Gastroesophageal sphincter (tissue), 4 donors: Measurements from ENCODE around the gene SETD5. TPM values are rescaled to one million over a fixed set of nuclear protein-coding genes. Genes with fewer than 3 reads are reported as not detected.

Experiments
- ATAC-seq: fragments of 150-250 bp; one replicate; pipeline ENCODE4 v1.9.1; 2016; ENCODE audit warnings: mild to moderate bottlenecking, moderate library complexity
- H3K27ac ChIP-seq, 4 donors: fragments of 200-600 bp; sonication (generic) in 3 of 4; 1 replicate in 3 of 4; 2 replicates in 1 of 4; pipeline ENCODE4 v1.5.1; 2016 to 2019
- H3K27me3 ChIP-seq: fragments of 200-600 bp; sonication (generic); one replicate; pipeline ENCODE4 v1.5.1; 2019
- H3K36me3 ChIP-seq, 2 donors: fragments of 200-600 bp; sonication (generic); one replicate each; pipeline ENCODE4 v1.5.1; 2019; ENCODE audit warnings: control low read depth in 1 of 2
- H3K4me1 ChIP-seq, 3 donors: fragments of 200-600 bp; sonication (generic); 1 replicate in 2 of 3; 2 replicates in 1 of 3; pipeline ENCODE4 v1.5.1; 2016 to 2019; ENCODE audit warnings: control low read depth in 2 of 3
- H3K4me3 ChIP-seq, 2 donors: fragments of 200-600 bp; sonication (generic); one replicate each; pipeline ENCODE4 v1.5.1; 2019; ENCODE audit warnings: mild to moderate bottlenecking in 1 of 2, moderate library complexity in 1 of 2
- H3K9me3 ChIP-seq, 3 donors: fragments of 200-600 bp; sonication (generic); one replicate each; pipeline ENCODE4 v1.5.1; 2017 to 2019; ENCODE audit warnings: control low read depth in 2 of 3
- EP300 ChIP-seq: sonication (generic); formaldehyde crosslinking; IDR thresholded peaks from one replicate; pipeline ENCODE4 v1.6.1; 2017; ENCODE audit warnings: antibody characterized with exemption, mild to moderate bottlenecking
- POLR2A ChIP-seq, 2 donors: fragments of 450-650 bp; IDR thresholded peaks; one replicate each; pipeline ENCODE4 v1.6.1; 2017; ENCODE audit warnings: antibody characterized with exemption in 2 of 2, mild to moderate bottlenecking in 2 of 2, moderate library complexity in 1 of 2
- POLR2AphosphoS5 ChIP-seq: sonication (generic); formaldehyde crosslinking; IDR thresholded peaks from one replicate; pipeline ENCODE4 v1.6.1; 2017; ENCODE audit warnings: antibody characterized with exemption
- WGBS, 2 donors: methylation state at CpG; one replicate each; pipeline ENCODE4 v1.1.5; 2018; ENCODE audit warnings: low coverage in 1 of 2; 5-methylcytosine and 5-hydroxymethylcytosine counted together
- total RNA-seq, 4 donors: library from RNA; depleted of rRNA; stranded (reverse); fragments of >200 nt; gene quantifications; one replicate each; pipeline ENCODE4 v1.1.0, GENCODE V29; 2016
- TF ChIP-seq, protein P1 (sequence below), 4 experiments: fragments of 200-600 bp in 2 of 4; fragments of 450-650 bp in 2 of 4; sonication (generic) in 1 of 4; IDR thresholded peaks; one replicate each; pipeline ENCODE4 v1.5.1; 2017 to 2019; ENCODE audit warnings: antibody characterized with exemption in 4 of 4, mild to moderate bottlenecking in 2 of 4, moderate library complexity in 2 of 4

SETD5 gene
- total RNA-seq, 4 donors from 2014 or later: 51.5 to 95.3 (median 76.8) TPM

GRCh38 chr3:9352917-9353752 is 44.3 kb upstream of the SETD5 start:
- Histone ChIP-seq H3K36me3 (peaks cover 0 to 16% of the 10 kb centered on the region in 2 donors), H3K4me3 (no peak overlapping the region), H3K4me1 (peaks cover 0 to 9% (median 0%) of the 10 kb centered on the region in 3 donors), H3K9me3 (no peaks in the 10 kb centered on the region), H3K27me3 (no peaks in the 10 kb centered on the region), H3K27ac (no peak overlapping the region)
- WGBS, 2 donors: 24 to 38% methylated on average over 4 to 7 of the region's 7 CpGs
- ATAC-seq: peak; percentile 58
- TF ChIP-seq, protein P1, sequence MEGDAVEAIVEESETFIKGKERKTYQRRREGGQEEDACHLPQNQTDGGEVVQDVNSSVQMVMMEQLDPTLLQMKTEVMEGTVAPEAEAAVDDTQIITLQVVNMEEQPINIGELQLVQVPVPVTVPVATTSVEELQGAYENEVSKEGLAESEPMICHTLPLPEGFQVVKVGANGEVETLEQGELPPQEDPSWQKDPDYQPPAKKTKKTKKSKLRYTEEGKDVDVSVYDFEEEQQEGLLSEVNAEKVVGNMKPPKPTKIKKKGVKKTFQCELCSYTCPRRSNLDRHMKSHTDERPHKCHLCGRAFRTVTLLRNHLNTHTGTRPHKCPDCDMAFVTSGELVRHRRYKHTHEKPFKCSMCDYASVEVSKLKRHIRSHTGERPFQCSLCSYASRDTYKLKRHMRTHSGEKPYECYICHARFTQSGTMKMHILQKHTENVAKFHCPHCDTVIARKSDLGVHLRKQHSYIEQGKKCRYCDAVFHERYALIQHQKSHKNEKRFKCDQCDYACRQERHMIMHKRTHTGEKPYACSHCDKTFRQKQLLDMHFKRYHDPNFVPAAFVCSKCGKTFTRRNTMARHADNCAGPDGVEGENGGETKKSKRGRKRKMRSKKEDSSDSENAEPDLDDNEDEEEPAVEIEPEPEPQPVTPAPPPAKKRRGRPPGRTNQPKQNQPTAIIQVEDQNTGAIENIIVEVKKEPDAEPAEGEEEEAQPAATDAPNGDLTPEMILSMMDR (IDR thresholded peaks at IDR 0.05): peak; percentile 75 to 85 (median 82)
- TF ChIP-seq POLR2AphosphoS5: no peak

GRCh38 chr3:9361691-9362388 is 35.6 kb upstream of the SETD5 start:
- peaks cover 0 to 20% of the 10 kb centered on the region in 2 donors for H3K36me3 ChIP-seq
- peak overlapping the region in 2 of 4 donors; percentile 93 for H3K27ac ChIP-seq
- no peak for ATAC-seq
- peak overlapping the region in 1 of 2 donors; percentile 78 for H3K4me3 ChIP-seq
- TF ChIP-seq, protein P1 (IDR thresholded peaks at IDR 0.05): no peak
- TF ChIP-seq EP300: no peak
- TF ChIP-seq POLR2AphosphoS5: no peak
- H3K9me3 ChIP-seq: no peaks in the 10 kb centered on the region
- peaks cover 0 to 30% (median 0%) of the 10 kb centered on the region in 3 donors for H3K4me1 ChIP-seq
- no peaks in the 10 kb centered on the region for H3K27me3 ChIP-seq
- WGBS, 2 donors: 69 to 96% methylated on average over 2 to 5 of the region's 5 CpGs

DNA sequence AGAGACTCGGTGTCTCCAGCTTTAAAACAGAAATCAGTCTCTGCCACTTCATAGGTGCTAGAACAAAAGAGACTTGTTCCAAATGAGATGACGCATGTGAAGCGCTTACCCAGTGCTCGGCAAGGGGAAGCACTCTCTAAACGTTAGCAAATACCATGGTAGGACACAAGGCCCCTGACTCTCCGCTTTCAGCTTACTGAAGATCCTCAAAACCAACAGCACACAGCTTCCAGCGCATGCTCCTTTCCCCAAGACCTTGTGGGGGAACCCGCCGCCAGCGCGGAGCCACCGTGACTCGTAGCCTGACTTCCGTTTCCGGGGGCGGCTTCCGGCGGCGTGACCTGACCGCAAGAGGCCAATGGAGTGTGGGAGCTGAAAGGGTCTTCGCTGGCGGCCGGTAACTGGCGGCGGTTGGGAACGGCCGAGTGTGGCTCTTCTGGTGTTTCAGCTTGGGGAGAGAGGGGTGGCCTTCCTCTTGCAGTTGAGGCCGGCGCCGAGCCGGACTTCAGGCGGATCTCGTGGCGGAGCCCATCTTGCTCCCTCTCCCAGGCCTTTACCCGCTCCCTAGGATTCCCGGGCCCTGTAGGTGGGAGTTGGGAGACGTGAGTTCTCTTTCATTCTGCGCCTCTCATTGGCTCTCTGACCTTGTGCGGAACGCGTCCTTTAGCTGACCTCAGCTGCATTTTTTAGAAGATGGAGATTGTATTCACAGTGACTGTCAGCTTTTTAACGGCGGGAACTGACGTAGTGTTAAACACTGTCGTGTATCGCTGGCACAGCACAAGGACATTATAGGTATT is 34.5 kb upstream of the SETD5 start, which contains the start of gene THUMPD3:
THUMPD3 (plus strand) TSS at position 324 of the 800 bp plus-strand sequence. CDS start 2,015 bp downstream, outside the sequence.
- Histone ChIP-seq H3K36me3 (peaks cover 0 to 31% of the 10 kb centered on the region in 2 donors), H3K27me3 (no peaks in the 10 kb centered on the region), H3K9me3 (no peaks in the 10 kb centered on the region), H3K4me1 (peaks cover 0 to 30% (median 0%) of the 10 kb centered on the region in 3 donors), H3K4me3 (peak within 1 kb of the TSS; percentile 78 to 91), H3K27ac (peak within 1 kb of the TSS; percentile 78 to 93 (median 88))
- WGBS, 2 donors: 0 to 1% methylated on average over 10 to 15 of the region's 46 CpGs
- ATAC-seq: peak; percentile 96
- TF ChIP-seq POLR2A (IDR thresholded peaks at IDR 0.05) (peak; percentile 55 to 60), POLR2AphosphoS5 (peak; percentile 88), EP300 (no peak)
- TF ChIP-seq, protein P1 (IDR thresholded peaks at IDR 0.05): peak in 2 of 4 experiments; percentile 11 to 21

DNA sequence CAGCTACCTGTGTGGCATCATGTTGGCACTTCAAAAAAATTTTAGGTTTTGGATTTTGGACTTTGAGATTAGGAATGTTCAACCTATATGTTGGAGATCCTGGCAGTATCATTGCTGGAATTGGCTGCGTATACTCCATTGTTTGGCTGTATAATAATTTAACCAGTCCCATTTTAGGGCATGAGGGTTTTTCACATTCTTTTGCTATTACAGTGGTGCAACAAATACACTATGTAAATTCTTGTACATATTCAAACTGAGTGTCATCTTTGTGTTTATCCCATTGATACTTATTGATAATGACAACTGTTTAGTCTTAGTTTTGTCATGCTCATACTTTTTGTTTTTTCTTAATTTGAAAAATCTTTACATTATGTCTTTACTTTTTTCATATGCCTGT is 27.9 kb upstream of the SETD5 start:
- Histone ChIP-seq H3K4me1 (peaks cover 0 to 17% (median 0%) of the 10 kb centered on the region in 3 donors), H3K4me3 (no peak overlapping the region), H3K9me3 (no peaks in the 10 kb centered on the region), H3K36me3 (peaks cover 7 to 95% of the 10 kb centered on the region in 2 donors), H3K27me3 (no peaks in the 10 kb centered on the region), H3K27ac (no peak overlapping the region)
- TF ChIP-seq EP300 (no peak), POLR2AphosphoS5 (no peak), POLR2A (IDR thresholded peaks at IDR 0.05) (no peak)
- TF ChIP-seq, protein P1 (IDR thresholded peaks at IDR 0.05): no peak
- no peak for ATAC-seq
- 71 to 94% methylated on average over 1 of the region's 1 CpG for WGBS, 2 donors
